ENCODE measurements around the gene ADCYAP1R1.

Gene ADCYAP1R1

DNA sequence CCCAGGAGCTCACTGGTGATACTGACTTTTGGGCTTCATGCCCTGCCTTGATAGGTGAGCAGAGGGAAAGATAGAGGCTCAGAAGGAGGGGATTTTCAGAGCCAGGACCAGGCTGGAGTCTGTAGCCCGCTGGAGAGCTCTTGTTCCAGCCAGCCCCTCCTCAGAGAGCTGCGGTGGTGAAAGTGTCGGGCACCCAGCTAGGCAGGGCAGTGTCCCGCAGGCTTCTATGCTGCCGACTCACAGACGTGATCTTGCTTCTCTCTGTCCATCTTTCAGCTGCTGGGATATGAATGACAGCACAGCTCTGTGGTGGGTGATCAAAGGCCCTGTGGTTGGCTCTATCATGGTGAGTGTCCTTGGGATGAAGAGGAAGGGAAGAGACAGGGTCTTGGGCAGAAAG, 35.2 kb downstream of the ADCYAP1R1 start:
- ATAC-seq: no peak
- DNase-seq: no peak

DNA sequence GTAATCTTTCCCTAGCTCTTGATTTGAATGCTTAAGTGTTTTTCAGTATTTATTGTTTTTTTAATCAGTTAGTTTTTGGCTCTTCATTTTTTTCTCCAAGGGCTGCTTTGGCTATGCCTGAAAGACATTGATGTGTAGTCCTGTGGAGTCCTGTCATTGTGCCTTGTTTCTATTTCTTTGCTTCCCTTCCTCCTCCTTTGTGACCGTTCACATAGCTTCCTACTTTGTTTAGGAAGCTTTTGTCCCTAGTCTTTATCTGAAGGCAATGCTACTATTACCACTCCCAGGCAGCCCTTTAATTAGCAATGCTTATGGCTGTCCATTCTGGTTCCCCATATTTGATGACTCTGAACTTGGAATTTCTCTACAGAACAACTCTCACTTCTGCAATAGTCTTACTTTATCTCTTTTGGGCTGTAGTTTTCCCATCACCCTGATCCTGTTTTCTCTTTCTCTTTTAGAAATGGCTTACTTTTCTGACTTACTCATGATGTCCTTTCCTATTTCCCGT, 39.9 kb downstream of the ADCYAP1R1 start:
- ATAC-seq (no peak), DNase-seq (no peak)

DNA sequence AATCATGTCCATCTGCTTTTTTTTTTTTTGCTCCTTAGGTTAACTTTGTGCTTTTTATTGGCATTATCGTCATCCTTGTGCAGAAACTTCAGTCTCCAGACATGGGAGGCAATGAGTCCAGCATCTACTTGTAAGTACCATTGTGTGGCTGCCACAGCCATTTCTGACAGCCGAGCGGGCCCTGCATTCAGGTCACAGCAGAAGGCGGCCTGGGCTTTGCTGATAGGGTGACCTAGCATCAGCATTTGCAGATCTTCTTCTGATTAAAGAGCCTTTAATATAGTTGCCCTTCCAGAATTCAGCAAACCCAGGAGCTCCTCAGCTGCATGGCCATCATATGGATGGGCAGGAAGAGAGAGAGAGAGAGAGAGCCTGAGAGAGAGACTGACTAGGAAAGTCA, 40.5 kb downstream of the ADCYAP1R1 start:
- DNase-seq: no peak
- ATAC-seq: no peak

DNA sequence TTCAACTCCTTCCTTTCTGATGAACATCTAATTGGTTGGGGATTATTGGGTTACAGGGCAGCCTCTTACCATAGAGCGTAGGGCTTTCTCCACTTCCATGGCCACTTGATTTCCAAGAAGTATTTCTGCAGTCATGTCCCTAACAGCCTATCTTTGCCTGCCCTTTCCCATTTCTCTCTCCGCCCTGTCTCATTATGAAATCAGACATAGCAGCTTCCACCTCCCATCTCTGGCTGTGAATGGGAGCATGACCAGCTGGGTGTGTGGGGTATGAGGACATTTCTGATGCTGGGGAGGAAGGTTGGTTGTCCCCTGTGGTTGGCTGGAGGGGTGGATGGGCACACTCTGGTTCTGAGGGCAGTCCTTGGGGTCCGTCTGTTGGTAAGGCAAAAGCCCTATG, 41.2 kb downstream of the ADCYAP1R1 start:
- DNase-seq (no peak), ATAC-seq (no peak)

DNA sequence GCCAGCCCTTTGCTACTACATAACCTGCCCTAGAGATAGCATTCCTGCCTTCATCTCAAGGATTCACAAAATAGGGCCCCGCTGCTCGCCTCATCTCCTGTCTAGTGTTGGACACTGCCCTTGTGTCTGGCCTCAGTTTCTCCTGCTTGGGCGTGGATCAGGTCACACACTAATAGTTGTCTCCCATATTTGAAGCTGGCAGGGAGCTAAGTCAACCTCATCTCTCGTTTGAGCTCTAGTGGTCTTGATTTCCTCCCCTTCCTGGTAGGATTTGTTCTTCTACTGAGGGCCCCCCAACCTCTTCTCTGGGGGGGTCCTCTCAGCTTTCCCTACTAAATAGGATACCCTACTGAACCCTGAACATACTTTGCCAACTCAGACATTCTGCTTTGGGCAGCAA, 42.2 kb downstream of the ADCYAP1R1 start:
- ATAC-seq: no peak
- DNase-seq: no peak

DNA sequence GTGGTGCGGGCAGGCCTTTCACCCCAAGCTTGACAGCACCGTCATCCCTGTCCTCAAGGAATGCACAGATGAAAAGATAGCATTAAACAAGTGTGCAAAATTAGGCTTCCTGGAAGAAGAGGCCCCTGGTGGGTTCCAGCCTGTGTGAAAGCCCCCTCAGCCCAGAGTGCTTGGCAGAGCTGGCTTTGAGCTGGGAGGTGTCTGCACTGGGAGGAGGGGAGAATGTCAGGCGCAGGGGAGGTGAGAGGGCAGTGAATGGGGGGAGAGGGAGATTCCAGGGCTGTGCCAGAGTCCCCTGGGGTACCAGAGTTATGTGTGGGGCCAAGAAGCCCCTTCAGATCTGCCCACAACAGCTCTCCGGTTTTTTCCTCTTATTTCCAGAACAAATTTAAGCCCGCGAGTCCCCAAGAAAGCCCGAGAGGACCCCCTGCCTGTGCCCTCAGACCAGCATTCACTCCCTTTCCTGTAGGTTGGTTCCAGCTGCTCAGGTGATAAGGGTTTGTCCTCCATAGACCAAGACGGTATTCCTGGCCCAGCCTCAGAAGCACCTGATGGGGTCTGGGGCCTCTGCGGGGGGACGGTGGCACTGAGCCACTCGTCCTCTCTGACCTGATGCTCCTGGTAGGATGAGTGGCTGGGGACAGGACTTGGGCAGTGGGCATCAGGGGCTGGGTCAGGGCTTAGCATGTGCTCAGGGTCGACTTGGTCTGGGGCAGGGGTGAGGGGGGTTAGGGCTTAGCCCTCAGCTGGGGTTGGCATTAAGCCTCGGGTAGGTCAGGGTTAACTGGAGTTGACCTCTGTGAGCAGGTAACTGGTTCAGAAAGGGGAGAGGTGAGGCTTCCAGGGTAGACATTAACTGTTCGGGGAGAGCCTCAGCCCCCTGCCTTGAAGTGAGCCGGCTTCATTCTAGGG, 43.4 kb downstream of the ADCYAP1R1 start:
- DNase-seq: no peak
- no peak for ATAC-seq

DNA sequence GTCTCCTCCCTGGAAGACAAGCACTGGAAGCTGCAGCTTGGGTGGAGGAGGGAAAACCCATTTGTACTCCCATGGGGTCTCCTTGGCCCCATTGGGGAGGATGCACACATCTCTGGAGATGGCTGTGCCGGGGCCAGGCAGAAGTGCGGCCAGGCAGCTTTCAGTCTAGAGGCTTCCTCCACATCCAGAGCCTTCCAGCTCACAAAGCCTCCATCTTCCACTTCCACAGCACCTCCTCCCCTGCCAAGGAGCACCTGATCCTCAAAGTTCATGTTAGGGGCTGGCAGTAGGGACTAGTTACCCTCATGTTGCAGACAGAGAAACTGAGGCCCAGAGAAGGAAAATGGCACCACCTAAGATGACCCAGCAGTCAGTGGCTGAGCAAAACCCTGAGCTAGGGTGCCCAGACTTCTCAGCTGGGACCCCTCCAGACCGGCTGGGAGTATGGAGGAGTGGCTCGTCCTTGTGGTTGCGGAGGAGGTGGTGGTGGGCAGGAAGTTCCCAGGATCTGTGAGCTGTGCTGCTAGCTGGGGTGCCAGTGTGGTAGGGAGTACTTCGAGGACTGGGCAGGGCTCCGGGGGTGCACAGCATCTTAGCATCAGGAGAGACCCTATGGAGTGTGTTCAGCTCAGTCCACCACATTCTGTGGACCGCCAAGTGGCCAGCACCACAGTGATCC, 44.2 kb downstream of the ADCYAP1R1 start:
- no peak for DNase-seq

DNA sequence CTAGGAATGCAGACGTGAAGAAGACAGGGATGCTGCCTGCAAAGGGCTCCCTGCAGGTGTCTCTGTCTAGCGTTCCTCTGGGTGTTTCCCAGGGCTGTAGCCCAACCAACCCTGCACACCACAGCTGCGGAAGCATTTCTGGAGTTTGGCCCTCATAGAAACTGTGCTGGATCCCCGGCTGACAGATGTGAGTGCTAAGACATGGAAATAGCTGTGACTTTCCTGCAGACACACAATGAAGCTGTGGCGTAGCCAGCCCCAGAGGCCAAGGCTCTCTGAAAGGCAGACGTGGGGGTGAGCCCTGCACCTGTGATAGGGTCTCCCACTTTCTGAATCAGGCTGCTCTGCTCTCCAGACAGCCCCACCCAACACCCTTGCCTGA, 44.8 kb downstream of the ADCYAP1R1 start:
- DNase-seq (no peak), ATAC-seq (no peak)

More for the DNA sequence above, 44.2 kb downstream of the ADCYAP1R1 start:
- no peak for ATAC-seq

DNA sequence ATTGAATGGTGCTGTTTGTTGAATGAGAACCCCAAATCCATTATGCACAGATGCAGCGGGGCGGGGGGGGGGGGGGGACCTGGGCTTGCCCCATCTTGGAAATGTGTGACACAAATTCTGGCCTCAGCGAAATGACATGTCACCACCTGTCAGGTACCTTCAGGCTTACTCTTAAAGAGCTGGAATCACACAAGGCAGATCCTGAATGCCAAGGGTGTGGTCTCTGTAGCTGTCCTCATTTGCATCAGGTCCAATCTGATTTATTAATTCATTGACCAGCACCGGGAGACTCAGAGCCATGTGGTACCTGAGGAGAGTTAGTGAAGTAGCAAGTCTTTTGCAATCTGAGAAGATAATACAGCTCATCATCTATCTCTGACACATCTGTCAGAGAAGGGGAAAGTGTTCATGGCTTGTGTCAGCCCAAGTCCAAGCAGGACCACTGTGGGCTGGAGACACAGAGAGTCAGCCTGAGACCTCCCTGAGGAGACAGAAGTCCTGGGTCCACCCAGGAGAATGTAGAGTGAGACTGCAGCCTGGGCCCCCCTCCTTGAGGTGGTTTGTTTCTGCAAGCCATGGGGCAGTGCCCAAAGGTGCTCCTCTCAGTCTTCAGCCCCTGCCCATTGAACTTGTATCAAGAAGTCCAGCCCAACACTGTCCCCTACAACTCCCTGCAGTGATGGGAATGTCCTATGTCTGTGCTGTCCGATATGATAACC, 46.7 kb downstream of the ADCYAP1R1 start:
- ATAC-seq: no peak
- no peak for DNase-seq

DNA sequence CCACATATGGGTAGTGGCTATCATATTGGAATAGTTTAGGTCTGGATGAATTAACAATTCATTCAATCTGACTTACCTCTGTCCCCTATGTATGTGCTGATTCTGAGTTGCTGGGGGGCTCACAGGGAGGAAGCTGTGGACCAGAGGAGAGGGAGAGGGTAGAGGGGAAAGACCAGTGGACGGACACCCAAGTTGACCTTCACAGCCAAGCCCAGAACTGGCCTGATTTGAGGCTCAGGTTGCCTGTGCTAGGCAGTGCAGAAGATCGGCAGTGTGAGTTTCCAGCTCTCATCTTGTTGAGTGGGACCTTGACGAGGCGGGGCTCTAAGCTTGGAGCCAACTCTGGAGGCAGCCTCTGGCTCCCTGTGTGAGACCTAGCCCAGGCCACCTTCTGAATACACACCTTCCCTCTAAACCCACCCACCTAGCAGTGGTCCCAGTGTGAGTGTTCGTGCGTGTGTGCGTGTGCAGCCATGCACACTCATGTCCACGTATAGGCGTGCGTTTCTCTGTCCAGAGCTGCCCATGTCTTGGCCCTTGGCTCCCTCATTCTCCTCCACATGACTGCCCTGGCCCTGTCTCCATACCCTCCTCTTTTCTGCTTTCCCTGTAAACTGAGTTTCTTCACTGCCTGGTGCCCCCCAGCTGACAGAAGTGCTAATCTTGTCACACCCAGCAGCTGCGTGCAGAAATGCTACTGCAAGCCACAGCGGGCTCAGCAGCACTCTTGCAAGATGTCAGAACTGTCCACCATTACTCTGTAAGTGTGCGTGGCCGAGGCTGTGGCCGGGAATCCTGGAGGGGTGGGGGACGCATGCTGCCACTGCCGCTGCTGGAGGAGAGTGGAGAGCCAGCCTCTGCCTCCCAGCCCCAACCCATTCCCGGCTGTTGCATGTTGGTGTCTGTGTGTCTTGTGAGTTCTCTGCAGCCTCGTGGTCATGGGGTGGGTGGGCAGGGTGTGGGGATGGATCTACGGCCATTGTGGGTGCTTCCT, 47.6 kb downstream of the ADCYAP1R1 start:
- no peak for DNase-seq
- no peak for ATAC-seq

DNA sequence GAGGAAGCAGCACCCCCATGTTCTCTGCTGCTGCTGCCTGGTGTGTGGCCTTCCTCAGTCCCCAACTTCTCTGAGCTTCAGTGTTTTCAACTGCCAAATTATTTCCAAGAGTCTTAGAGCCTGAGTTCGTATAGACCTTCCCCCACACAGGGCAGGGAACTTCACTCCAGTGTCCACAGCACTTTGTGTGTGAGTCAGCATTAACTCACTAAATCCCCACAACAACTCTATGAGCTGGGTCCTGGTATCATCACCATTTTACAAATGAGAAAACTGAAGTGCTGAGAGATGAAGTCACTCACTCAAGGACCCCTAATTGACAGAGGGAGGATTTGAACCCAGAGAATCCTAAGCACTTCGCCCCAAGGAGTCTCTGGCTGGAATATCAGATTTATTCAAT, 48.3 kb downstream of the ADCYAP1R1 start:
- no peak for ATAC-seq
- DNase-seq: no peak

DNA sequence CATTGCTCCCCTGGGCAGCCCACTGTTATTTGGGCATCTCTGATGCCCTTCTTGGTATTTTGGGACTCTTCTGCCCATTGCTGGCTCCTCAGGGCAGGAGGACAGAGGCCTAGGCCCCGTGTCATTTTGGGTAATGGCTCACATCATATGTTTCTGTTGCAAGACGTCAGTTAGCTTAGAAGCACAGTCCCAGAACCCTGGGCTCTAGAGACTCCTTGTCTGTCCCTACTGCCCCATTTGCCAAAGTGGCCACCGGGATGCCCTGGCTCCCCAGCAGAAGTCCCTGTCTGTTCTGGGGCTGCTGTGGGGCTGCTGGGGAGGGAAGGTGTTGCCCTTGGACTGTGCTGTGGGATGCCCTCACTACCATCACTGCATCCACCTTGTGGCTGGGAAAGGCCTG, 48.8 kb downstream of the ADCYAP1R1 start:
- no peak for DNase-seq
- ATAC-seq: no peak

DNA sequence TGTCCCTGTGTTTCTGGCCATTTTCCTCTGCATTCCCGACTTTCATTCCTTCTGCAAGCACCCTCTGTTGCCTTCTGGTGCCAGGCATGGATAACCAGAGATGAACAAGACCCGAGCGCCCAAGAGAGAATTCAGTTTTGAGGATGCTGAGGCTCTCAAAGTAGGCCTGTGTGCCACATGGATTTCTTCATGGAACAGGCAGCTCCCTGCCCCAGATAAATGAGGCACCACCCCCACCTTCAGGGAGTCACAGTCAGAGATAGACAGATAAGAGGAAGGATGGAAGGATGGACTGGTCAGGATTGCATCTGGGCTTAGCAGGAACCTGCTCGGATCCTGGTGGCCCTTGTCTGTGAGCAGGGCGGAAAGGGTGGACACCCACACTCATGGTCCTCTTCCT, 49.4 kb downstream of the ADCYAP1R1 start:
- ATAC-seq (no peak), DNase-seq (no peak)

DNA sequence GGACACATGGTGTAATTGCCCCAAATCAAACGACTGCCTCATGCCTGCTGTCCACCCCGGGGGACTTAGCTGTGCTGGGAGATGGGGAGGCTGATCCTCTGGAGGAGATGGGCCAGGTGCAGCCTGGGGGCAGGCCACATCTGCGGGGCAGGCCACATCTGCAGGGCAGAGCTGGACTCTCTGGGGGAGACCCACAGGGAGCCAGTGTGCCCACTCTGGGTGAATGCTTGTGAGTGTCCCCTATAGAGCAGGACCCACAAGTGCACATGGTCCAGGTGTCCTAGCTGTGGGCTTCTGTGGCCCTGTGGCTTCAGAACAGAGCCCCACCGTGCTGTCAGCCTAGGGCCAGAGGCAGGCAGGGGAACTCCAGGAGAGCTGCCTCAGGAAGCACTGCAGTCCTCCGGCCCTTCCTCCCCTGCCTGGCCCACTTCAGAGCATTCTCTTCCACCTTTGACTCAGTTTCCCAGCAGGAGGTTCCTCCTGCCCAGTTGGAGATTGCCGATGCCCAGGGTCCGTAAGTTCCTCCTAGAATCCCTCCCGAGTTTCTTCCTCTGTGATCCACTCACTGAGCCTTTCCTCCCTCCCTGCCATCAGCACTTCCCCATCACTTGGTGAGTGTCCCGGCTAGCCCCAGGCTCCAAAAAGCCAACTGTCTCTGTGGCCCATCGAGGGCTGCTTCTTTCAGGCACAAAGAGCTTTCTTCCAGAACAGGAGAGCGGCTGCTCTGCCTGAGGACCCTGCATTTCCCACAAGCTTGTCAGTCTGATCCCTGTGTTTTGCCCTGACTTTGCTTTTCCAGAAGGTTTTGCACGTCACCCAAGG, 50.3 kb downstream of the ADCYAP1R1 start:
- no peak for DNase-seq
- ATAC-seq: no peak

DNA sequence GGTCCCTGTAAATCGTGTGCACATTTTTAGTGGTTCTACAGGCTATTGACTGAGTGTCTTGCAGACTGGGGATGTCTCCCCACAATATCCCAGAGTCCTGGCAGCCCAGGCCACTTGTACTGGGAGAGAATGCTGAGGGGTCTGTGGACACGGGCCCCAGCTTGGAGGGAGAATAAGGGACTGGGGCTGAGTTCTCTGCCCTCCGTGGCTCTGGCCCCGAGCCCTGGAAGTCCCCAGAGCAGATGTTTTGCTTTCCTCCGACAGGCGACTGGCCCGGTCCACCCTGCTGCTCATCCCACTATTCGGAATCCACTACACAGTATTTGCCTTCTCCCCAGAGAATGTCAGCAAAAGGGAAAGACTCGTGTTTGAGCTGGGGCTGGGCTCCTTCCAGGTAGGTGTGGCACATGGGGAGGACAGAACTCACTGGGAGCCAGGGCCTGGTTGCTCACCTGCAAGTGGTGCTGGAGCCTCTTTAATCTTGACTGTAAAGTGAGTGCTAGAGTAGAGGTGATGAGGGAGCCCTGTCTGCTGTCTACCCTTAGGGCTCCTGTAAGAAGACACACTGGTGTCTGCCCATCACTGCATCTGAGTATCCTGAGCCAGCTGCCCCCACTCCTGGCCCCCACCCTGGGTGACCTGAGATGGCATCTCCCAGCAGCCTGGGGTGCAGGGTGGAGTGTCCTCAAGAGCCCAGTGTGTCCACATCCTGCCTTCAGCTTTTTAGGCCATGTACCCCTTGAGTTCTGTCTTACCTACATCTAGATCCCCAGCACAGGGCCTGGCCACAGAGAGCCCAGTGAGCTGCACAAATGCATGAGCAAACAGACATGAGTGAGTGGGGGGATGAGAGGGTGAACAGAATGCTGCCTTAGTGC, 51.1 kb downstream of the ADCYAP1R1 start:
- DNase-seq (no peak), ATAC-seq (no peak)

DNA sequence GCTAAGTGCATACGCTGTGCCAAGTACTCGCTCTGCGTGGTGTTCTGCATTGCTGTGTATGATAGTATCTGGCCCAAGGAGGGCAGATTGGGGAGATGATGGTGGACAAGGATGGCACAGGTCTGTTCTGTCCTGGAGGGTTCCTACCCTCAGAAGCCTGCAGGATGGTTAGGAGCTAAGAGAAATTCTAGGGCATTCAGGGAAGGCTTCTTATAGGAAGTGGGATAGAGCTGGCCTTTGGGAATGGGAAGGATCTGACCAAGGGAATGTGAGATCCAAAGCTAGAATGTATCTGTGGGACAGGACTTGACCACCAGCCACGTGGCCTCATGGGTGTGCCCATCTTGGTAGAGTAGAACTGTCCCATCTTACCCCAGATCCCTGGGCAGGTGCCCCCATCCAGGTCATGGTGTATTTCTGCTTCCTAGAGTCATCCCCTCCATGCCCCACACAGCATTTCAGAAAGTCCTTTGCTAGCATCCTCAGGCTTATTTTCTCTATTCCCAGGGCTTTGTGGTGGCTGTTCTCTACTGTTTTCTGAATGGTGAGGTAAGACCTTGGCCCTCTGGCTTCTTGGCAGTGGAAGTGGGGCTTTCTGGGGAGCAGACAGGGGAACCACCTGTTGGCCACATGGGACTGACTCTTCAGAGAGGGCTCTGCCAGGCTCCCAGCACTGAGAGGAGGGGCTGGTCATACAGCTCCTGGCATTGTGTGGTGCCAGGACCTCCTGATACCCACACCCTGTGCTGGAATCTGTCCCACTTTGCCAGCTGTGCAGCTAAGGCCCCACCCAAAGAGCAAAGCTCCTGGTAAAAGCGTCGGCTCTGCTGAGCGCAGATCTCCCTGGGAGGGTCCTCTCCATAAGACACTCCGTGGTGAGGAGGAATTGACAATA, 52.5 kb downstream of the ADCYAP1R1 start:
- ATAC-seq (no peak), DNase-seq (no peak)

DNA sequence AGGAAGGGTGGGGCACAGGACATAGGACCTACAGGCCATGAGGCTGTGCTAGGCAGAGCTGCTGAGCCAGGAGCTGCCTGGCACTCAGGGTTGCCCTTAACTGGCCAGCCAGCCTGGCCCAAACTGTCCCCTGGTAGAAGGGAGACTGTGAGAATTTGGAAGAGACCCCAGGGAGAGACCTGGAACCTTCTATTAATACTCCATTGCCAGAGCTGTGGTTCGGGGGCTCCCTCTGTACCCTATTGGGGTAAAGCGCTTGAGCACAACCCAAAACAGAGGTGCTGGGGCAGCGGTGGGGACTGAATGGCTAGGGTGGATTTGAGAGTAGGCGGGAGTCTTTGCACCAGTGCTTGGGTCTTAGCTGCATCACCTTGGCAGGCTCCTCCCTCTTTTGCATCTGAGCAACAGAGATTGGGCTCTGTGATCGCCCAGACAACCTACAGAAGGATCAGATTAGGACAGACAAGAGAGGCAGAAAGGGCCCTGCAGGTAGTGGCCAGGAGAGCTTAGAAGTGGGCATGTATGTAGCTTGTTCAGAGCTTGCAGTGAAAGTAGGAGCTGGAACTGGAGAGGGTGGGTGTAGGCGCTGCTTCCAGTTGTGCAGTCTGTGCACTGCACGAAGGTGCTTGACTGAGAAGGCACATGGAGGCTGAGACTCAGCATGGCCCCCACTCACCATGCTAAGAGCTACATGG, 53.3 kb downstream of the ADCYAP1R1 start:
- no peak for ATAC-seq

More for the DNA sequence above, 53.3 kb downstream of the ADCYAP1R1 start:
- DNase-seq: no peak

Data from stimulated activated naive CD8-positive, alpha-beta T cell treated with anti-CD3 and anti-CD28 coated beads, Interleukin-15, Interleukin-2, amounts not matched to agents 100 U/mL and 50 U/mL, for 24 hours (primary cell).